Keratinocyte (primary cell): Measurements from ENCODE around the gene GLRX3.

Experiments used
- EZH2 ChIP-seq: IDR thresholded peaks from one replicate; pipeline ENCODE4 v1.6.1; 2012; ENCODE audit warnings: inconsistent platforms, mild to moderate bottlenecking, low read length, moderate library complexity
- TF ChIP-seq, protein P1 (sequence below), 3 experiments: IDR thresholded peaks in 1 of 3; conservative IDR thresholded peaks in 1 of 3; optimal IDR thresholded peaks in 1 of 3; 2 replicates in 2 of 3; 3 replicates in 1 of 3; pipeline versions ENCODE3 to v1.5.1; 2011; ENCODE audit warnings: low read length in 3 of 3, mild to moderate bottlenecking in 3 of 3, moderate library complexity in 2 of 3, control low read depth in 1 of 3, inconsistent platforms in 1 of 3; ENCODE audit not compliant: insufficient read depth in 2 of 3; ENCODE audit errors: extremely low read depth in 1 of 3

DNA sequence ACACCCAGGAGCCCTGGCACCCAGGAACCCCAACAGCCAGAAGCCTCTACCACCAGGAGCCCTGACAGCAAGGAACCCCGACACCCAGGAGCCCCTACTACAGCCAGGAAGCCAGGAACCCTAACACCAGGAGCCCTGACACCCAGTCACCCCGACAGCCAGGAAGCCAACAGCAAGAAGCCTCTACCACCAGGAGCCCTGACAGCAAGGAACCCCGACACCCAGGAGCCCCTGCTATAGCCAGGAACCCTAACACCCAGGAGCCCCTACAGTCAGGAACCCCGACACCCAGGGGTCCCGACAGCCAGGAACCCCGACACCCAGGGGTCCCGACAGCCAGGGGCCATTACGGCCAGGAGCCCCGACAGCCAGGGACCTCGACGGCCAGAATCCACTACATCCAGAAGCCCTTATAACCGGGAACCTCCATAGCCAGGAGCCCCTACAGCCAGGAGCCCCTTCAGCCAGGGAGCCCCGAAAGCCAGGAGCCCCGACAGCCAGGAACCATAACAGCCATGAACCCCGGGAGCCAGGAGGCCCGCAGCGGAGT is 440 bp upstream of the GLRX3 start:
- TF ChIP-seq, protein P1, sequence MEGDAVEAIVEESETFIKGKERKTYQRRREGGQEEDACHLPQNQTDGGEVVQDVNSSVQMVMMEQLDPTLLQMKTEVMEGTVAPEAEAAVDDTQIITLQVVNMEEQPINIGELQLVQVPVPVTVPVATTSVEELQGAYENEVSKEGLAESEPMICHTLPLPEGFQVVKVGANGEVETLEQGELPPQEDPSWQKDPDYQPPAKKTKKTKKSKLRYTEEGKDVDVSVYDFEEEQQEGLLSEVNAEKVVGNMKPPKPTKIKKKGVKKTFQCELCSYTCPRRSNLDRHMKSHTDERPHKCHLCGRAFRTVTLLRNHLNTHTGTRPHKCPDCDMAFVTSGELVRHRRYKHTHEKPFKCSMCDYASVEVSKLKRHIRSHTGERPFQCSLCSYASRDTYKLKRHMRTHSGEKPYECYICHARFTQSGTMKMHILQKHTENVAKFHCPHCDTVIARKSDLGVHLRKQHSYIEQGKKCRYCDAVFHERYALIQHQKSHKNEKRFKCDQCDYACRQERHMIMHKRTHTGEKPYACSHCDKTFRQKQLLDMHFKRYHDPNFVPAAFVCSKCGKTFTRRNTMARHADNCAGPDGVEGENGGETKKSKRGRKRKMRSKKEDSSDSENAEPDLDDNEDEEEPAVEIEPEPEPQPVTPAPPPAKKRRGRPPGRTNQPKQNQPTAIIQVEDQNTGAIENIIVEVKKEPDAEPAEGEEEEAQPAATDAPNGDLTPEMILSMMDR (optimal IDR thresholded peaks at IDR 0.05 in 1 of 3, IDR thresholded peaks at IDR 0.05 in 1 of 3, conservative IDR thresholded peaks at IDR 0.05 in 1 of 3; ENCODE audit: extremely low read depth in 1 of 3, insufficient read depth in 2 of 3, low read length in 3 of 3) = no peak
- TF ChIP-seq EZH2 = no peak
